NCI-H82 treated with DMSO at 0.1 percent for 48 hours (cell line): ENCODE results near the gene RBM15B.

ENCODE experiments used
- DNase-seq: peaks from one replicate; lab custom pipeline; 2025; ENCODE audit not compliant: unreplicated experiment; lab: John Stamatoyannopoulos, UW

The RBM15B gene

GRCh38 chr3:51391566-51392354 lies 675 bp downstream of the RBM15B start:
- DNase-seq = no peak

DNA sequence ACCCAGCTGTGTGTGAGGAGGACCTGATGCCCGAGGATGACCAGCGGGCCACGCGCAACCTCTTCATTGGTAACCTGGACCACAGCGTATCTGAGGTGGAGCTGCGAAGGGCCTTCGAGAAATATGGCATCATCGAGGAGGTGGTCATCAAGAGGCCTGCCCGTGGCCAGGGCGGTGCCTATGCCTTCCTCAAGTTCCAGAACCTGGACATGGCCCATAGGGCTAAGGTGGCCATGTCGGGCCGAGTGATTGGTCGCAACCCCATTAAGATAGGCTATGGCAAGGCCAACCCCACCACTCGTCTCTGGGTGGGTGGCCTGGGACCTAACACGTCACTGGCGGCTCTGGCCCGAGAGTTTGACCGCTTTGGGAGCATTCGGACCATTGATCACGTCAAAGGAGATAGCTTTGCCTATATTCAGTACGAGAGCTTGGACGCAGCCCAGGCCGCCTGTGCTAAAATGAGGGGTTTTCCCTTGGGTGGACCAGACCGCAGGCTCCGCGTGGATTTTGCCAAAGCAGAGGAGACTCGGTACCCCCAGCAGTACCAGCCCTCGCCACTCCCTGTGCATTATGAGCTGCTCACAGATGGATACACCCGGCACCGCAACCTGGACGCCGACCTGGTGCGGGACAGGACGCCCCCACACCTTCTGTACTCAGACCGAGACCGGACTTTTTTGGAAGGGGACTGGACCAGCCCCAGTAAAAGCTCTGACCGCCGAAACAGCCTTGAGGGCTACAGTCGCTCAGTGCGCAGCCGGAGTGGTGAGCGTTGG lies 1.5 kb downstream of the RBM15B start:
- DNase-seq = no peak

GRCh38 chr3:51393134-51393495 lies 2.0 kb downstream of the RBM15B start:
- no peak for DNase-seq

GRCh38 chr3:51393564-51393963 lies 2.5 kb downstream of the RBM15B start:
- DNase-seq = no peak

- DNase-seq = no peak
Observed at GRCh38 chr3:51394541-51394940, 3.5 kb downstream of the RBM15B start.

- no peak for DNase-seq
Observed at GRCh38 chr3:51395493-51396213, 4.6 kb downstream of the RBM15B start.

DNA sequence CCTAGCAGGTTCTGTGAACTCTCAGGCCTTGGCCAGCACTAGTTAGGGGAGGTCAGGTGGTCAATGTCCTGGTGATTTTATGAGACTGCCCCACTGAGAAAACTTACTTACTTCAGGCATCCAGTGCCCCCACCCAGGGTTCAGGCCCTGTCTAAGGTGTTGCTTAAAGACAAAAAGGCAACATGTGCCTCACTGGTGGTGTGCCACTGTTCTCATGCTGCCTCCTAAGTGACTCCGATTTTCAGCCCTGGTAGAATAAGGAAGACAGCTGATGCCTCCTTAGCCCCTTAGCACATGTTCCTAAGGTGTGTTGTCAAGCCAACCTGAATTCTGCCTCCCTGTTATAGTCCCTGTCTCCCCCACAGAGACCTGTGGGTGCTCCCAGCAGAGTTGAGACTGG lies 5.3 kb downstream of the RBM15B start:
- DNase-seq = no peak

DNA sequence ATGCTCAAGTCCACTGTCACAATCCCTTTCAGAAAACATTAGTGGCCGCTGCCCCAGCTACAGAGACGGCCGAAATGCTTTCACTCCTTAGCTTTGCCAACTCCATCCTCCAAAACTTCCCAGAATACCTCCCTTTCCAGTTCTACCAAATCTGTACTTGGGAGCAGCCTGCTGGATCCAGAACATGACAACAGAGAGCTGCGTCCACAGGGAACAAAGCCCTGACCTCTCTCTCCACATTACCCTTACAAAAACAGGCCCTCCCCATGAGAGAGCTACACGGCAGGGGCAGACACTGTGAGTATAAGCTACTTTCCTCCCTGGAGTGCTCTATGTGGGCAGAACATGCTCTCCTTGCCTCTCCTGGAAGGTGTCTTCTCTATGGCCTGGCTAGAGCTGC lies 6.3 kb downstream of the RBM15B start:
- no peak for DNase-seq

GRCh38 chr3:51398595-51399310 lies 7.7 kb downstream of the RBM15B start:
- no peak for DNase-seq

GRCh38 chr3:51400166-51400565 lies 9.1 kb downstream of the RBM15B start:
- DNase-seq = no peak

GRCh38 chr3:51401735-51402134 lies 10.7 kb downstream of the RBM15B start:
- no peak for DNase-seq

GRCh38 chr3:51403675-51404074 lies 12.6 kb downstream of the RBM15B start:
- no peak for DNase-seq

GRCh38 chr3:51408021-51408420 lies 16.9 kb downstream of the RBM15B start:
- DNase-seq = no peak

DNA sequence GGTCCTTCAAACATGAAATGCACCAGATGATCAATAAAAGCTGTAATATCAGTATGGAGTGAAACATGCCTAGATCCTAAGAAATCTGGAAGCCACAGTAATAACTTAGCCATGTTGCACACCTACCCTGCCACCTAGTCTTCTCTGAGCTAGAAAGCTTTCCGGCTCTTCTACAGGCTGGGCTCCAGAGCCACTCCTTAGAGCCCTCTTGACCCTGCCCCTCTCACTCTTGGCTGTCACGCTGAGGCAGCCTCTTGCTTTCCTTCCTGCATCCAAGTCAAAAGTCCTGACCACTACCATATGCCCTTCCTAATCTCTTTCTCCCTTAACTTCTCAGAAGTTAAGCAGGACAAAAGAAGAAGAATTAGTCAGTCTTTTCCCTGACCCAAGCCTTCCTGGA lies 17.7 kb downstream of the RBM15B start:
- no peak for DNase-seq

- DNase-seq = no peak
Observed at GRCh38 chr3:51422211-51422610, 31.1 kb downstream of the RBM15B start.

- no peak for DNase-seq
Observed at GRCh38 chr3:51426921-51427320, 35.8 kb downstream of the RBM15B start.

DNA sequence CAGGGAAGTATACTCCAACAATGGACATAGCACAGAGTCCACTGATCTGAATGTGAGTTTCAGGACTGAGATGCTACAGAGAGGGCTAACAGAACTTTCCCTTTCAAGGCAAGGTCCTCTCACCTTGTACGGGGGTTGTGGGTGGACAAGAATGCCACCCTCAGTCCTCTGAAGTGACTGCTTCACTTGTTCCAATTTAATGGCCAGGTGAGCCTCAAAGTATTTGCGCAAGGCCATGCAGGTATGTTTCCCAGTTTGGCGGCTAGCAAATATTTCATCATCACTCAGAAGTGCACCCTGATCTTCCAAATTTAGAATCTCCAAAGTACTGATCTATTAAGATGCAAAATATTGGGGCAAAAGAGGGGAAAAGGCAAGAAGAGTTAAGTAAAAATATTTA lies 38.1 kb downstream of the RBM15B start:
- no peak for DNase-seq

- no peak for DNase-seq
Observed at GRCh38 chr3:51434110-51434509, 43.0 kb downstream of the RBM15B start.

DNA sequence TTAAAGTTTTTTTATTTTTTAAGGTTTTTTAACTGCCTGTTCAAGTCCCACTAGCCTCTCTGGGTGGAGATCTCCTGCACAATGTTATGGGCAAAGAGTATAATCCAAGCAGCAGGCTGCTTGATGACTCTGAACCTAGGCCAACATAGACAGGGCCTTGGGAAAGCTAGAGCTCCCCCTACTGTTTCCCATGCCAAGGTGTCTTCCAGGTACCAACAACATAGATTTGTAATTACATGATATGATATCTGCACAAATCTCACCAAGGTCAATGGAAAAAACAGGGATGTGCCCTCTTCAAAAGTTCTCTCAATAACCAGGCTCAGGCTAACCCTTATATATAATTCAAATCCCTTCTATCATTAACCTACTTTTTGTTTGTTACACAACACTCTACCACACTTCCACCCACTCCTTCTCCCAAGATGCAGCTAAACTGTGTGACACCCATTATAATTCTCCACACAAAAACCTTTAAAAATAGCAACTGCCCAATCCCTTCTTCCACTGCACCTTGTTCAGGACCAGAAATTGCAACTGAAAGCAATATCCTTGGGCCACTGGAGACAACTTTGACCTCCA lies 43.8 kb downstream of the RBM15B start:
- DNase-seq = peak; percentile 1

GRCh38 chr3:51436998-51437639 lies 46.0 kb downstream of the RBM15B start:
- no peak for DNase-seq
